ENCODE measurements around the gene AICDA. TPM values are rescaled to one million over a fixed set of nuclear protein-coding genes. Genes with fewer than 3 reads are reported as not detected.

AICDA gene
- not detected for total RNA-seq (2021; ENCODE audit: unreplicated experiment)
- not detected for polyA plus RNA-seq (2012; ENCODE audit: insufficient read length)
- percentile 11 among the genes with signal in this experiment for Bru-seq, nascent RNA
- BruChase-seq, experiment 1, labeled RNA remaining after a 2-hour chase = percentile 16 among the genes with signal in this experiment
- percentile 22 among the genes with signal in this experiment for BruChase-seq, experiment 2, labeled RNA remaining after a 6-hour chase
- long read RNA-seq = 0 reads

DNA sequence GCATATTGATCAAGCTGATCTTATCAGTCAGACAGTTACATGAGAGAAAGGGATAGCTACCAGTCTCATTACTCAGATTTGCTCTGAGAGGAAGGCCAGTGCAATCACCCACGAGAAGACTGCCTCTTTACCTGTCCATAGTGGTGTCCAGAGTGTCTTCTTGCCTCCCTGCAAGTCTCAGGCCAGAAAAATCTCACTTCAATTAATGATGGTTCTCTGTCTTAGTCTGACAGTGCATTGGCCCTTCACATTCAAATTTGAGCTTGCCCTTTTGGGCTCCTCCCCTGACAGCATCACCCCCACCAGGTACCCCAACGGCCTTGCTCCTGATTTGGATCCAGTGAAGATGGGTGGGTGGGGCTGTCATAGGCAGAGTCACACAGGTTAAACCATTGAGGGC, at the start of gene AICDA:
Gene AICDA, minus strand, starts transcription at position 231 of the 400 bp plus-strand sequence. Its CDS starts 92 bp downstream, at position 139.
- BruUV-seq (replicated peaks) = no TSS peak
- ATAC-seq (no peak), DNase-seq (ENCODE audit: low read depth, low spot score) (no peak)
- Histone ChIP-seq H3K4me3 (ENCODE audit: low read depth in 2 of 2, low read length in 2 of 2) (no peak within 1 kb of the TSS), H3K36me3 (ENCODE audit: control insufficient read depth, insufficient read depth, low read length) (no peaks in the 10 kb centered on the region), H3K27me3 (ENCODE audit: control insufficient read depth, insufficient read depth, low read length) (no peaks in the 10 kb centered on the region), H3K4me1 (ENCODE audit: control insufficient read depth, insufficient read depth, low read length) (no peaks in the 10 kb centered on the region), H3K27ac (ENCODE audit: low read length) (no peak within 1 kb of the TSS), H3K9me3 (ENCODE audit: control insufficient read depth, insufficient read depth, low read depth, low read length) (no peaks in the 10 kb centered on the region)
- TF ChIP-seq TCF7L2 (IDR thresholded peaks at IDR 0.05; ENCODE audit: low read depth, low read length) = no peak
- no peak for TF ChIP-seq SIN3A (IDR thresholded peaks at IDR 0.05; ENCODE audit: borderline replicate concordance, insufficient read depth, low read depth, low read length)
- no peak for TF ChIP-seq POLR2AphosphoS5 (IDR thresholded peaks at IDR 0.05; ENCODE audit: low read depth, low read length)
- TF ChIP-seq, protein P1, sequence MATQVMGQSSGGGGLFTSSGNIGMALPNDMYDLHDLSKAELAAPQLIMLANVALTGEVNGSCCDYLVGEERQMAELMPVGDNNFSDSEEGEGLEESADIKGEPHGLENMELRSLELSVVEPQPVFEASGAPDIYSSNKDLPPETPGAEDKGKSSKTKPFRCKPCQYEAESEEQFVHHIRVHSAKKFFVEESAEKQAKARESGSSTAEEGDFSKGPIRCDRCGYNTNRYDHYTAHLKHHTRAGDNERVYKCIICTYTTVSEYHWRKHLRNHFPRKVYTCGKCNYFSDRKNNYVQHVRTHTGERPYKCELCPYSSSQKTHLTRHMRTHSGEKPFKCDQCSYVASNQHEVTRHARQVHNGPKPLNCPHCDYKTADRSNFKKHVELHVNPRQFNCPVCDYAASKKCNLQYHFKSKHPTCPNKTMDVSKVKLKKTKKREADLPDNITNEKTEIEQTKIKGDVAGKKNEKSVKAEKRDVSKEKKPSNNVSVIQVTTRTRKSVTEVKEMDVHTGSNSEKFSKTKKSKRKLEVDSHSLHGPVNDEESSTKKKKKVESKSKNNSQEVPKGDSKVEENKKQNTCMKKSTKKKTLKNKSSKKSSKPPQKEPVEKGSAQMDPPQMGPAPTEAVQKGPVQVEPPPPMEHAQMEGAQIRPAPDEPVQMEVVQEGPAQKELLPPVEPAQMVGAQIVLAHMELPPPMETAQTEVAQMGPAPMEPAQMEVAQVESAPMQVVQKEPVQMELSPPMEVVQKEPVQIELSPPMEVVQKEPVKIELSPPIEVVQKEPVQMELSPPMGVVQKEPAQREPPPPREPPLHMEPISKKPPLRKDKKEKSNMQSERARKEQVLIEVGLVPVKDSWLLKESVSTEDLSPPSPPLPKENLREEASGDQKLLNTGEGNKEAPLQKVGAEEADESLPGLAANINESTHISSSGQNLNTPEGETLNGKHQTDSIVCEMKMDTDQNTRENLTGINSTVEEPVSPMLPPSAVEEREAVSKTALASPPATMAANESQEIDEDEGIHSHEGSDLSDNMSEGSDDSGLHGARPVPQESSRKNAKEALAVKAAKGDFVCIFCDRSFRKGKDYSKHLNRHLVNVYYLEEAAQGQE (IDR thresholded peaks at IDR 0.05; ENCODE audit: insufficient read depth in 1 of 2, low read depth in 2 of 2, low read length in 1 of 2) = no peak
- TF ChIP-seq, protein P2, sequence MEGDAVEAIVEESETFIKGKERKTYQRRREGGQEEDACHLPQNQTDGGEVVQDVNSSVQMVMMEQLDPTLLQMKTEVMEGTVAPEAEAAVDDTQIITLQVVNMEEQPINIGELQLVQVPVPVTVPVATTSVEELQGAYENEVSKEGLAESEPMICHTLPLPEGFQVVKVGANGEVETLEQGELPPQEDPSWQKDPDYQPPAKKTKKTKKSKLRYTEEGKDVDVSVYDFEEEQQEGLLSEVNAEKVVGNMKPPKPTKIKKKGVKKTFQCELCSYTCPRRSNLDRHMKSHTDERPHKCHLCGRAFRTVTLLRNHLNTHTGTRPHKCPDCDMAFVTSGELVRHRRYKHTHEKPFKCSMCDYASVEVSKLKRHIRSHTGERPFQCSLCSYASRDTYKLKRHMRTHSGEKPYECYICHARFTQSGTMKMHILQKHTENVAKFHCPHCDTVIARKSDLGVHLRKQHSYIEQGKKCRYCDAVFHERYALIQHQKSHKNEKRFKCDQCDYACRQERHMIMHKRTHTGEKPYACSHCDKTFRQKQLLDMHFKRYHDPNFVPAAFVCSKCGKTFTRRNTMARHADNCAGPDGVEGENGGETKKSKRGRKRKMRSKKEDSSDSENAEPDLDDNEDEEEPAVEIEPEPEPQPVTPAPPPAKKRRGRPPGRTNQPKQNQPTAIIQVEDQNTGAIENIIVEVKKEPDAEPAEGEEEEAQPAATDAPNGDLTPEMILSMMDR (IDR thresholded peaks at IDR 0.05) = no peak
- in situ Hi-C loops (cut with HindIII; ENCODE audit: low pct_unique_long_range_greater_than_20kb, low sequenced_read_pairs) = no loop called here
- intact Hi-C loops (cut with micrococcal nuclease; ENCODE audit: unreplicated experiment) = no loop called here
- ChIA-PET CTCF (no interaction called here), POLR2A (no interaction called here)

DNA sequence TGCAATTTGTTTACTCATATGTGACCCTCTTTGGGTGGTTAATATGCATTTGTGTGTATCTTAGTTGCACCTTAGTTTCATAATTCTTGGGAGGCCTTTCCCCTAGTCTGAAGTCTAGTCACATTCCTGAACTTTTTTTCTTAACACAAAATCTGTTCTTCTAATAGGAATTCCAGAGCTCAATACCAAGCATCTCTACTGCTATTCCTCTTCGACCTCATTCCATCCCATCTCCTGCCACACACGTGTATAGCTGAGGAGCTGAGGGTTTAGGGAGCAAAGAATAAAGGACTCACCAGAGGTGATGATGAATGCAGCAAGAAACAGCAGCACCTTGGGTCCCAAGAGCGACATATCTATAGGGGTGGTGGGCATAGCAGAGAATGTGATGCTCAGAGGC, 49.1 kb upstream of the AICDA start:
- DNase-seq (ENCODE audit: low read depth, low spot score) (no peak), ATAC-seq (no peak)
- ChIA-PET POLR2A (no interaction called here), CTCF (no interaction called here)
- Histone ChIP-seq H3K36me3 (ENCODE audit: control insufficient read depth, insufficient read depth, low read length) (no peaks in the 10 kb centered on the region), H3K9me3 (ENCODE audit: control insufficient read depth, insufficient read depth, low read depth, low read length) (no peaks in the 10 kb centered on the region), H3K27me3 (ENCODE audit: control insufficient read depth, insufficient read depth, low read length) (no peaks in the 10 kb centered on the region; the same call in 1 of the 2 replicates), H3K27ac (ENCODE audit: low read length) (no peak overlapping the region), H3K4me1 (ENCODE audit: control insufficient read depth, insufficient read depth, low read length) (no peaks in the 10 kb centered on the region), H3K4me3 (ENCODE audit: low read depth in 2 of 2, low read length in 2 of 2) (no peak overlapping the region)
- TF ChIP-seq POLR2AphosphoS5 (IDR thresholded peaks at IDR 0.05; ENCODE audit: low read depth, low read length) (no peak), TCF7L2 (IDR thresholded peaks at IDR 0.05; ENCODE audit: low read depth, low read length) (no peak), SIN3A (IDR thresholded peaks at IDR 0.05; ENCODE audit: borderline replicate concordance, insufficient read depth, low read depth, low read length) (no peak)
- TF ChIP-seq, protein P2 (IDR thresholded peaks at IDR 0.05) = no peak
- TF ChIP-seq, protein P1 (IDR thresholded peaks at IDR 0.05; ENCODE audit: insufficient read depth in 1 of 2, low read depth in 2 of 2, low read length in 1 of 2) = no peak
- in situ Hi-C loops (cut with HindIII; ENCODE audit: low pct_unique_long_range_greater_than_20kb, low sequenced_read_pairs) (no loop called here), intact Hi-C loops (cut with micrococcal nuclease; ENCODE audit: unreplicated experiment) (no loop called here)
- BruUV-seq (replicated peaks) = no TSS peak

All from Panc1 (cell line).